Occipital lobe (tissue), 2 donors: ENCODE measurements around the gene CCNY. TPM values are rescaled to one million over a fixed set of nuclear protein-coding genes. Genes with fewer than 3 reads are reported as not detected.

Source experiments
- DNase-seq: peaks from one replicate; lab custom pipeline; 2025; lab: John Stamatoyannopoulos, UW
- total RNA-seq: library from RNA; depleted of rRNA; stranded (reverse); fragments of >200 nt; gene quantifications from one replicate; pipeline ENCODE4 v1.2.3, GENCODE V29; 2014

The CCNY gene
- total RNA-seq, 1 donor from 2014 or later = 49.9 TPM

GRCh38 chr10:35451151-35452016, 115.1 kb downstream of the CCNY start:
- no peak for DNase-seq

- DNase-seq = no peak
These were observed 115.9 kb downstream of the CCNY start for GRCh38 chr10:35452171-35452570.

- no peak for DNase-seq
These were observed 116.5 kb downstream of the CCNY start for GRCh38 chr10:35452847-35453246.

- no peak for DNase-seq
These were observed 117.7 kb downstream of the CCNY start for GRCh38 chr10:35453855-35454532.

- DNase-seq = no peak
These were observed 119.9 kb downstream of the CCNY start for GRCh38 chr10:35456153-35456720.

- no peak for DNase-seq
These were observed 120.5 kb downstream of the CCNY start for GRCh38 chr10:35456784-35457183.

- DNase-seq = no peak
These were observed 122.5 kb downstream of the CCNY start for GRCh38 chr10:35458500-35459448.

- DNase-seq = no peak
These were observed 123.1 kb downstream of the CCNY start for GRCh38 chr10:35459449-35459847.

- DNase-seq = no peak
These were observed 124.6 kb downstream of the CCNY start for GRCh38 chr10:35460852-35461460.

- no peak for DNase-seq
These were observed 126.2 kb downstream of the CCNY start for GRCh38 chr10:35462491-35462934.

- no peak for DNase-seq
These were observed 127.0 kb downstream of the CCNY start for GRCh38 chr10:35463105-35463867.

GRCh38 chr10:35463878-35464277, 127.6 kb downstream of the CCNY start:
- no peak for DNase-seq

GRCh38 chr10:35464825-35465456, 128.6 kb downstream of the CCNY start:
- no peak for DNase-seq

GRCh38 chr10:35465673-35466072, 129.4 kb downstream of the CCNY start:
- DNase-seq = no peak

GRCh38 chr10:35466170-35466569, 129.9 kb downstream of the CCNY start:
- DNase-seq = no peak

- no peak for DNase-seq
These were observed 130.4 kb downstream of the CCNY start for GRCh38 chr10:35466661-35467060.

GRCh38 chr10:35467186-35467585, 130.9 kb downstream of the CCNY start:
- no peak for DNase-seq

GRCh38 chr10:35470248-35470924, 134.1 kb downstream of the CCNY start:
- peak; percentile 40 for DNase-seq

GRCh38 chr10:35470925-35471315, 134.6 kb downstream of the CCNY start:
- no peak for DNase-seq
